ENCODE data around the gene PICALM. TPM values are rescaled to one million over a fixed set of nuclear protein-coding genes. Genes with fewer than 3 reads are reported as not detected.

The PICALM gene
- total RNA-seq, 1 donor from 2014 or later, result 204 TPM

DNA sequence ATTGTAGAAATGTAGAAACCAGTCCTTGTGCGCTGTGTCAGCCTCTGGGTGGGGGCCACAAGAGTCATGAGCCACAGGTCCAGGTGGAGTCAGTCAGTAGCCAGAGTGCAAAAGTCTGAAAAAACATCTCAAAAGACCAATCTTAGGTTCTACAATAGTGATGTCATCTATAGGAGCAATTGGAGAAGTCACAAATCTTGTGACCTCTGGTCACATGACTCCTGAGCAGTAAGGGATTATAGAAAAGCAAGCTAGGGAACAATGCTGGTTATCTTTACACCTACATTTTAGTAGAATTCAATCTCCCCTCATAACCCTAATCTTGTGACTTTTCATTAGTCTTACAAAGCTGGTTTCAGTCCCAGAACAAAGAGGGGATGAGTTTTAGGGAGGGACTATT, 131.0 kb downstream of the PICALM start:
- H3K27me3 Mint-ChIP-seq (ENCODE audit: insufficient read depth, low read depth), result no peaks in the 10 kb centered on the region

DNA sequence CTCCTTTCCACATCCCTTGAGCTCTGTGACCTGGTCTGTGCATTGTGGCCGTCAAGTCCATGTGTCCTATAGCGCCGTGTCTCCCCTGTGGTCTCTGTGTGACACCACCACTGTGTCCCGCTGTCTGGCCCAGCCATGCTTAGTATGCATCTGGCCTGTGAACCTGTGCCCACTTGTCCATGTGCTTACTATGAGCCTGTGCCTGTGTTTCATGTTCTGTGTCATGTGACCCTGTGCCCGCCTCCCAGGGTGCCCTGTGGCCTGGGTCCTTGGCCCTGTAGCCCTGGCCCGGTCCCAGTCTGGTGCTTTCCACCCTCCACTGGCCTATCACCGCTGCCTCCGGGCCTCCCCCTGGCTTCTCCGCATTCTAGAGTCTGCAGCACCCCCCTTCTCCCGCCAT, 133.1 kb downstream of the PICALM start:
- H3K9me3 Mint-ChIP-seq, result peaks cover 8% of the 10 kb centered on the region
- no peak overlapping the region for H2AFZ ChIP-seq (replicated peaks)

More for the DNA sequence above, 131.0 kb downstream of the PICALM start:
- Histone ChIP-seq H3K9me3 (ENCODE audit: low read depth) (no peaks in the 10 kb centered on the region), H3K4me3 (no peak overlapping the region), H2AFZ (replicated peaks) (no peak overlapping the region), H3K4me1 (no peaks in the 10 kb centered on the region), H4K20me1 (ENCODE audit: low read depth) (no peaks in the 10 kb centered on the region), H3F3A (ENCODE audit: low read depth) (no peaks in the 10 kb centered on the region), H3K36me3 (no peaks in the 10 kb centered on the region), H3K4me2 (no peak overlapping the region), H3K79me2 (ENCODE audit: low read depth) (no peaks in the 10 kb centered on the region), H3K27ac (no peak overlapping the region), H3K9ac (no peak overlapping the region), H3K27me3 (no peaks in the 10 kb centered on the region)
- no peak overlapping the region for H3K4me3 Mint-ChIP-seq
- H3K27ac Mint-ChIP-seq, result no peak overlapping the region
- TF ChIP-seq, protein P1, sequence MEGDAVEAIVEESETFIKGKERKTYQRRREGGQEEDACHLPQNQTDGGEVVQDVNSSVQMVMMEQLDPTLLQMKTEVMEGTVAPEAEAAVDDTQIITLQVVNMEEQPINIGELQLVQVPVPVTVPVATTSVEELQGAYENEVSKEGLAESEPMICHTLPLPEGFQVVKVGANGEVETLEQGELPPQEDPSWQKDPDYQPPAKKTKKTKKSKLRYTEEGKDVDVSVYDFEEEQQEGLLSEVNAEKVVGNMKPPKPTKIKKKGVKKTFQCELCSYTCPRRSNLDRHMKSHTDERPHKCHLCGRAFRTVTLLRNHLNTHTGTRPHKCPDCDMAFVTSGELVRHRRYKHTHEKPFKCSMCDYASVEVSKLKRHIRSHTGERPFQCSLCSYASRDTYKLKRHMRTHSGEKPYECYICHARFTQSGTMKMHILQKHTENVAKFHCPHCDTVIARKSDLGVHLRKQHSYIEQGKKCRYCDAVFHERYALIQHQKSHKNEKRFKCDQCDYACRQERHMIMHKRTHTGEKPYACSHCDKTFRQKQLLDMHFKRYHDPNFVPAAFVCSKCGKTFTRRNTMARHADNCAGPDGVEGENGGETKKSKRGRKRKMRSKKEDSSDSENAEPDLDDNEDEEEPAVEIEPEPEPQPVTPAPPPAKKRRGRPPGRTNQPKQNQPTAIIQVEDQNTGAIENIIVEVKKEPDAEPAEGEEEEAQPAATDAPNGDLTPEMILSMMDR (IDR thresholded peaks at IDR 0.05), result no peak
- no peak for TF ChIP-seq EZH2phosphoT487 (IDR thresholded peaks at IDR 0.05)
- no peak for TF ChIP-seq EZH2 (IDR thresholded peaks at IDR 0.05)
- peaks cover 3% of the 10 kb centered on the region for H3K36me3 Mint-ChIP-seq
- DNase-seq (ENCODE audit: low spot score), result no peak
- peaks cover 8% of the 10 kb centered on the region for H3K9me3 Mint-ChIP-seq
- no peaks in the 10 kb centered on the region for H3K4me1 Mint-ChIP-seq

DNA sequence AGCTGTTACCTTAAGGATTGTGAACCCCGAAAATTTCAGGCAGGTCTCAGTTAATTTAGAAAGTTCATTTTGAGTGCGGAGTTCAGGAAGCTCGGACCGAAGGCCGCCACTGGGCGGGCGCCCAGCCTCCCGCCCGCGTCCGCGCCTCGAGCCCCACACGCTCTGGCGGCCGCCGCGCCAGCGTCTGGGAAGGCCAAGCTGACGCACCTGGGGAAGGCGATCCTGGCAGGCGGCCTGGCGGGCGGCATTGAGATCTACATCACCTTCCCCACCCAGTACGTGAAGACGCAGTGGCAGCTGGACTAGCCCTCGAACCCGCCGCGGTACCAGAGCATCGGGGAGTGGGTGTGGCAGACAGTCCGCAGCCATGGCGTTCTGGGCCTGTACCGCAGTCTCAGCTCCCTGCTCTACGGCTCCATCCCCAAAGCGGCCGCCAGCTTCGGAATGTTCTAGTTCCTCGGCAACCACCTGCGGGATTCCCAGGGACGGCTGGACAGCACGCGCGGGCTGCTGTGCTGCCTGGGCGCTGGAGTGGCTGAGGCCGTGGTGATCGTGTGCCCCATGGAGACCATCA, 134.2 kb downstream of the PICALM start:
- Histone ChIP-seq H3F3A (ENCODE audit: low read depth) (no peaks in the 10 kb centered on the region), H4K20me1 (ENCODE audit: low read depth) (no peaks in the 10 kb centered on the region), H3K36me3 (no peaks in the 10 kb centered on the region), H3K4me2 (no peak overlapping the region), H3K9ac (no peak overlapping the region), H3K79me2 (ENCODE audit: low read depth) (no peaks in the 10 kb centered on the region), H3K4me3 (no peak overlapping the region), H3K4me1 (no peaks in the 10 kb centered on the region), H3K27me3 (no peaks in the 10 kb centered on the region), H3K9me3 (ENCODE audit: low read depth) (no peaks in the 10 kb centered on the region), H2AFZ (replicated peaks) (no peak overlapping the region), H3K27ac (no peak overlapping the region)
- no peak for DNase-seq (ENCODE audit: low spot score)
- Mint-ChIP-seq H3K9me3 (peaks cover 10% of the 10 kb centered on the region), H3K27me3 (ENCODE audit: insufficient read depth, low read depth) (no peaks in the 10 kb centered on the region), H3K4me3 (no peak overlapping the region), H3K4me1 (no peaks in the 10 kb centered on the region), H3K36me3 (peaks cover 3% of the 10 kb centered on the region), H3K27ac (no peak overlapping the region)
- no peak for TF ChIP-seq EZH2 (IDR thresholded peaks at IDR 0.05)
- TF ChIP-seq, protein P1 (IDR thresholded peaks at IDR 0.05), result no peak
- no peak for TF ChIP-seq EZH2phosphoT487 (IDR thresholded peaks at IDR 0.05)

More for the DNA sequence above, 133.1 kb downstream of the PICALM start:
- no peaks in the 10 kb centered on the region for H4K20me1 ChIP-seq (ENCODE audit: low read depth)
- Mint-ChIP-seq H3K36me3 (peaks cover 3% of the 10 kb centered on the region), H3K4me3 (no peak overlapping the region), H3K27ac (no peak overlapping the region), H3K4me1 (no peaks in the 10 kb centered on the region), H3K27me3 (ENCODE audit: insufficient read depth, low read depth) (no peaks in the 10 kb centered on the region)
- no peak for TF ChIP-seq EZH2 (IDR thresholded peaks at IDR 0.05)
- TF ChIP-seq, protein P1 (IDR thresholded peaks at IDR 0.05), result no peak
- TF ChIP-seq EZH2phosphoT487 (IDR thresholded peaks at IDR 0.05), result no peak
- DNase-seq (ENCODE audit: low spot score), result no peak
- H3F3A ChIP-seq (ENCODE audit: low read depth), result no peaks in the 10 kb centered on the region
- no peak overlapping the region for H3K4me3 ChIP-seq
- no peak overlapping the region for H3K9ac ChIP-seq
- H3K9me3 ChIP-seq (ENCODE audit: low read depth), result no peaks in the 10 kb centered on the region
- no peaks in the 10 kb centered on the region for H3K4me1 ChIP-seq
- no peak overlapping the region for H3K4me2 ChIP-seq
- H3K27ac ChIP-seq, result no peak overlapping the region
- H3K79me2 ChIP-seq (ENCODE audit: low read depth), result no peaks in the 10 kb centered on the region
- H3K36me3 ChIP-seq, result no peaks in the 10 kb centered on the region
- H3K27me3 ChIP-seq, result no peaks in the 10 kb centered on the region

Data from neural progenitor cell (in vitro differentiated cells).